ENCODE data around the gene CLEC4G. TPM values are rescaled to one million over a fixed set of nuclear protein-coding genes. Genes with fewer than 3 reads are reported as not detected.
A peak's percentile ranks its signal among the peaks of the same experiment; 100 is the strongest.

CLEC4G gene
- total and polyA plus RNA-seq, 9 of the 15 experiments (the other 6 are each of a cell fraction or from before 2014, with no cell fraction given), result not detected

DNA sequence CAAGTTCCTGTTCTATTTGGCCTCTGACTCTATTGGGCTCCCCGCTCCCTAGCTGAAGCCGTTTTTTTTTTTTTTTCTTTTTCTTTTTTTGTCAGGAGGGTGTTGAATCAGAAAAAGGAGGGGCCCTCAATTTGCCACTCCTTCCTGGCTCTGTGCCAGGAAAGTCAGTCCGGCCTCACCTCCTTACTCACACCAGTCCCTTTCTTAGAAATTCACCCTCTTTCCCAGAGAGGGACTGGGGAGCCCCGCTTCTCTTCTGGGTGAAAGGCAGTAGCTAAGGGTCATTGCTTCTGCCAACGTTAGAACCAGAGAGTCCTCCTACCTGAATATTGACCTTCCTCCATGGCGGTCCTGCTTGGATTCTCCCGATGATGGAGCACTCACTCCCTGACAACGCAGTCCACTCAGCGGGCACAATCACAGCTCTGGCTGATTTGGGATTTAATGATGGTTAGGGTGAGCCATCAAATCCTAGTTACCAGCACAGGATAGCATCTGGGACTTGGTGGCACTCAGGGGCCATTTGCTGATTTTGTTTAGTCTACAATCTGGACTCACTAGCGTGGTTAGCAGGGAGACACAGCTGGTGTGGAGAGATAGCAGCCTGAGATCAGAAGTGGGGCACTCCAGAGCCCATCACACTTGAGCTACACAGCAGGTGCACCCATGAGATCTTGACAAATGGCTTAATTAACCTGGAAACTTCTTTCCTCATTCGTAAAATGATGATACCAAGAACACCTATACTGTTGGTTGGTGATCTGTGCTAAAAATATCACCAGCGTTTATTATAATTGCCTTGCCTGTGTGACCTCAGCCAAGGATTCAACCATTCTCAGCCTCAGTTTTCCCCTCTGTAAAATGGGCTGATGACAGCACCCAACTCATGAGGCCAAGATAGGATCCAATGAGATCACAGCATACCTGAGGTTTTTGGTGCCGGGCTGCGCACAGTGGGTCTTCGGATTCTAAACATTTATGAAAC is 32.2 kb downstream of the CLEC4G start (continued):
- TF ChIP-seq, protein P1, sequence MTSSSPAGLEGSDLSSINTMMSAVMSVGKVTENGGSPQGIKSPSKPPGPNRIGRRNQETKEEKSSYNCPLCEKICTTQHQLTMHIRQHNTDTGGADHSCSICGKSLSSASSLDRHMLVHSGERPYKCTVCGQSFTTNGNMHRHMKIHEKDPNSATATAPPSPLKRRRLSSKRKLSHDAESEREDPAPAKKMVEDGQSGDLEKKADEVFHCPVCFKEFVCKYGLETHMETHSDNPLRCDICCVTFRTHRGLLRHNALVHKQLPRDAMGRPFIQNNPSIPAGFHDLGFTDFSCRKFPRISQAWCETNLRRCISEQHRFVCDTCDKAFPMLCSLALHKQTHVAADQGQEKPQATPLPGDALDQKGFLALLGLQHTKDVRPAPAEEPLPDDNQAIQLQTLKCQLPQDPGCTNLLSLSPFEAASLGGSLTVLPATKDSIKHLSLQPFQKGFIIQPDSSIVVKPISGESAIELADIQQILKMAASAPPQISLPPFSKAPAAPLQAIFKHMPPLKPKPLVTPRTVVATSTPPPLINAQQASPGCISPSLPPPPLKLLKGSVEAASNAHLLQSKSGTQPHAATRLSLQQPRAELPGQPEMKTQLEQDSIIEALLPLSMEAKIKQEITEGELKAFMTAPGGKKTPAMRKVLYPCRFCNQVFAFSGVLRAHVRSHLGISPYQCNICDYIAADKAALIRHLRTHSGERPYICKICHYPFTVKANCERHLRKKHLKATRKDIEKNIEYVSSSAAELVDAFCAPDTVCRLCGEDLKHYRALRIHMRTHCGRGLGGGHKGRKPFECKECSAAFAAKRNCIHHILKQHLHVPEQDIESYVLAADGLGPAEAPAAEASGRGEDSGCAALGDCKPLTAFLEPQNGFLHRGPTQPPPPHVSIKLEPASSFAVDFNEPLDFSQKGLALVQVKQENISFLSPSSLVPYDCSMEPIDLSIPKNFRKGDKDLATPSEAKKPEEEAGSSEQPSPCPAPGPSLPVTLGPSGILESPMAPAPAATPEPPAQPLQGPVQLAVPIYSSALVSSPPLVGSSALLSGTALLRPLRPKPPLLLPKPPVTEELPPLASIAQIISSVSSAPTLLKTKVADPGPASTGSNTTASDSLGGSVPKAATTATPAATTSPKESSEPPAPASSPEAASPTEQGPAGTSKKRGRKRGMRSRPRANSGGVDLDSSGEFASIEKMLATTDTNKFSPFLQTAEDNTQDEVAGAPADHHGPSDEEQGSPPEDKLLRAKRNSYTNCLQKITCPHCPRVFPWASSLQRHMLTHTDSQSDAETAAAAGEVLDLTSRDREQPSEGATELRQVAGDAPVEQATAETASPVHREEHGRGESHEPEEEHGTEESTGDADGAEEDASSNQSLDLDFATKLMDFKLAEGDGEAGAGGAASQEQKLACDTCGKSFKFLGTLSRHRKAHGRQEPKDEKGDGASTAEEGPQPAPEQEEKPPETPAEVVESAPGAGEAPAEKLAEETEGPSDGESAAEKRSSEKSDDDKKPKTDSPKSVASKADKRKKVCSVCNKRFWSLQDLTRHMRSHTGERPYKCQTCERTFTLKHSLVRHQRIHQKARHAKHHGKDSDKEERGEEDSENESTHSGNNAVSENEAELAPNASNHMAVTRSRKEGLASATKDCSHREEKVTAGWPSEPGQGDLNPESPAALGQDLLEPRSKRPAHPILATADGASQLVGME (CRISPR knock-in tag; IDR thresholded peaks at IDR 0.05), result no peak
- TF ChIP-seq PHB2 (IDR thresholded peaks at IDR 0.05; ENCODE audit: low read depth) (peak; percentile 6; the same call in 1 of the 2 replicates), CTBP1 (IDR thresholded peaks at IDR 0.05; ENCODE audit: borderline replicate concordance) (peak; percentile 59; the same call in 1 of the 2 replicates), NFIX (CRISPR knock-in tag; IDR thresholded peaks at IDR 0.05; ENCODE audit: low read depth) (peak; percentile 90), TCF3 (CRISPR knock-in tag; IDR thresholded peaks at IDR 0.05) (peak; percentile 88), SAP30 (IDR thresholded peaks at IDR 0.05; ENCODE audit: borderline replicate concordance, insufficient read depth, low read depth, low read length, poor library complexity, severe bottlenecking) (no peak), NR1H2 (CRISPR knock-in tag; IDR thresholded peaks at IDR 0.05) (no peak), DPF2 (IDR thresholded peaks at IDR 0.05) (peak; percentile 51; the same call in 1 of the 2 replicates), ZNF384 (IDR thresholded peaks at IDR 0.05; ENCODE audit: low read depth, low read length) (peak; percentile 55), CBFA2T3 (IDR thresholded peaks at IDR 0.05) (peak; percentile 91), GTF2A2 (tag; IDR thresholded peaks at IDR 0.05) (no peak), NFE2 (IDR thresholded peaks at IDR 0.05; ENCODE audit: low read depth) (no peak)
- TF ChIP-seq, protein P2, sequence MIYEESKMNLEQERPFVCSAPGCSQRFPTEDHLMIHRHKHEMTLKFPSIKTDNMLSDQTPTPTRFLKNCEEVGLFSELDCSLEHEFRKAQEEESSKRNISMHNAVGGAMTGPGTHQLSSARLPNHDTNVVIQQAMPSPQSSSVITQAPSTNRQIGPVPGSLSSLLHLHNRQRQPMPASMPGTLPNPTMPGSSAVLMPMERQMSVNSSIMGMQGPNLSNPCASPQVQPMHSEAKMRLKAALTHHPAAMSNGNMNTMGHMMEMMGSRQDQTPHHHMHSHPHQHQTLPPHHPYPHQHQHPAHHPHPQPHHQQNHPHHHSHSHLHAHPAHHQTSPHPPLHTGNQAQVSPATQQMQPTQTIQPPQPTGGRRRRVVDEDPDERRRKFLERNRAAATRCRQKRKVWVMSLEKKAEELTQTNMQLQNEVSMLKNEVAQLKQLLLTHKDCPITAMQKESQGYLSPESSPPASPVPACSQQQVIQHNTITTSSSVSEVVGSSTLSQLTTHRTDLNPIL (CRISPR knock-in tag; IDR thresholded peaks at IDR 0.05), result no peak
- TF ChIP-seq, protein P3, sequence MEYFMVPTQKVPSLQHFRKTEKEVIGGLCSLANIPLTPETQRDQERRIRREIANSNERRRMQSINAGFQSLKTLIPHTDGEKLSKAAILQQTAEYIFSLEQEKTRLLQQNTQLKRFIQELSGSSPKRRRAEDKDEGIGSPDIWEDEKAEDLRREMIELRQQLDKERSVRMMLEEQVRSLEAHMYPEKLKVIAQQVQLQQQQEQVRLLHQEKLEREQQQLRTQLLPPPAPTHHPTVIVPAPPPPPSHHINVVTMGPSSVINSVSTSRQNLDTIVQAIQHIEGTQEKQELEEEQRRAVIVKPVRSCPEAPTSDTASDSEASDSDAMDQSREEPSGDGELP (CRISPR knock-in tag; IDR thresholded peaks at IDR 0.05; ENCODE audit: borderline replicate concordance), result peak; percentile 45; the same call in 1 of the 2 replicates
- TF ChIP-seq, protein P4, sequence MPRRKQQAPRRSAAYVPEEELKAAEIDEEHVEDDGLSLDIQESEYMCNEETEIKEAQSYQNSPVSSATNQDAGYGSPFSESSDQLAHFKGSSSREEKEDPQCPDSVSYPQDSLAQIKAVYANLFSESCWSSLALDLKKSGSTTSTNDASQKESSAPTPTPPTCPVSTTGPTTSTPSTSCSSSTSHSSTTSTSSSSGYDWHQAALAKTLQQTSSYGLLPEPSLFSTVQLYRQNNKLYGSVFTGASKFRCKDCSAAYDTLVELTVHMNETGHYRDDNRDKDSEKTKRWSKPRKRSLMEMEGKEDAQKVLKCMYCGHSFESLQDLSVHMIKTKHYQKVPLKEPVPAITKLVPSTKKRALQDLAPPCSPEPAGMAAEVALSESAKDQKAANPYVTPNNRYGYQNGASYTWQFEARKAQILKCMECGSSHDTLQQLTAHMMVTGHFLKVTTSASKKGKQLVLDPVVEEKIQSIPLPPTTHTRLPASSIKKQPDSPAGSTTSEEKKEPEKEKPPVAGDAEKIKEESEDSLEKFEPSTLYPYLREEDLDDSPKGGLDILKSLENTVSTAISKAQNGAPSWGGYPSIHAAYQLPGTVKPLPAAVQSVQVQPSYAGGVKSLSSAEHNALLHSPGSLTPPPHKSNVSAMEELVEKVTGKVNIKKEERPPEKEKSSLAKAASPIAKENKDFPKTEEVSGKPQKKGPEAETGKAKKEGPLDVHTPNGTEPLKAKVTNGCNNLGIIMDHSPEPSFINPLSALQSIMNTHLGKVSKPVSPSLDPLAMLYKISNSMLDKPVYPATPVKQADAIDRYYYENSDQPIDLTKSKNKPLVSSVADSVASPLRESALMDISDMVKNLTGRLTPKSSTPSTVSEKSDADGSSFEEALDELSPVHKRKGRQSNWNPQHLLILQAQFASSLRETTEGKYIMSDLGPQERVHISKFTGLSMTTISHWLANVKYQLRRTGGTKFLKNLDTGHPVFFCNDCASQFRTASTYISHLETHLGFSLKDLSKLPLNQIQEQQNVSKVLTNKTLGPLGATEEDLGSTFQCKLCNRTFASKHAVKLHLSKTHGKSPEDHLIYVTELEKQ (CRISPR knock-in tag; IDR thresholded peaks at IDR 0.05), result no peak
